RWPE2 (cell line): Measurements from ENCODE around the gene TCEANC2.
A peak's percentile ranks its signal among the peaks of the same experiment; 100 is the strongest.

Source experiments
- ATAC-seq: fragments of 200-7000 bp; cut with Tn5 transposase; 3 replicates; pipeline ENCODE4 v1.9.1; 2021; ENCODE audit warnings: low read depth
- DNase-seq: peaks from one replicate; pipeline ENCODE4 v3.0.0-alpha.2; 2020; ENCODE audit warnings: low spot score
- H3K27ac ChIP-seq: fragments of 450-650 bp; 2 replicates; pipeline ENCODE4 v1.5.1; 2017; ENCODE audit warnings: mild to moderate bottlenecking; ENCODE audit not compliant: poor library complexity, severe bottlenecking
- H3K27me3 ChIP-seq: fragments of 250-450 bp; sonication (Bioruptor Pico); 2 replicates; pipeline ENCODE4 v1.5.1; 2021; ENCODE audit warnings: mild to moderate bottlenecking, moderate library complexity; ENCODE audit not compliant: insufficient read depth, poor library complexity, severe bottlenecking
- H3K36me3 ChIP-seq: fragments of 250-450 bp; sonication (Bioruptor Pico); 2 replicates; pipeline ENCODE4 v1.5.1; 2020; ENCODE audit warnings: low read depth, mild to moderate bottlenecking, moderate library complexity
- H3K4me1 ChIP-seq: fragments of 250-450 bp; sonication (Bioruptor Pico); 2 replicates; pipeline ENCODE4 v1.5.1; 2021; ENCODE audit warnings: mild to moderate bottlenecking, moderate library complexity; ENCODE audit not compliant: insufficient read depth, poor library complexity, severe bottlenecking
- H3K4me3 ChIP-seq: fragments of 250-450 bp; sonication (Bioruptor Pico); 2 replicates; pipeline ENCODE4 v1.5.1; 2021; ENCODE audit warnings: mild to moderate bottlenecking, moderate library complexity; ENCODE audit not compliant: severe bottlenecking
- H3K9me3 ChIP-seq: fragments of 250-450 bp; sonication (Bioruptor Pico); 2 replicates; pipeline ENCODE4 v1.5.1; 2021; ENCODE audit warnings: mild to moderate bottlenecking, moderate library complexity; ENCODE audit not compliant: severe bottlenecking
- CTCF ChIP-seq: fragments of 450-650 bp; IDR thresholded peaks from one replicate; pipeline ENCODE4 v1.5.1; 2017; ENCODE audit warnings: mild to moderate bottlenecking, moderate library complexity; ENCODE audit not compliant: poor library complexity, severe bottlenecking

The TCEANC2 gene

GRCh38 chr1:54012863-54013262 lies 40.5 kb upstream of the TCEANC2 start:
- TF ChIP-seq CTCF: no peak
- Histone ChIP-seq H3K27ac (no peak overlapping the region), H3K4me3 (no peak overlapping the region), H3K4me1 (peaks cover 7% of the 10 kb centered on the region), H3K27me3 (no peaks in the 10 kb centered on the region), H3K9me3 (no peaks in the 10 kb centered on the region), H3K36me3 (no peaks in the 10 kb centered on the region)
- ATAC-seq (no peak), DNase-seq (no peak)

- Histone ChIP-seq H3K36me3 (no peaks in the 10 kb centered on the region), H3K4me3 (no peak overlapping the region), H3K27me3 (no peaks in the 10 kb centered on the region), H3K9me3 (no peaks in the 10 kb centered on the region), H3K27ac (no peak overlapping the region), H3K4me1 (peaks cover 7% of the 10 kb centered on the region)
- no peak for TF ChIP-seq CTCF
- ATAC-seq (no peak), DNase-seq (no peak)
Observed at GRCh38 chr1:54013393-54014008, 39.9 kb upstream of the TCEANC2 start.

DNA sequence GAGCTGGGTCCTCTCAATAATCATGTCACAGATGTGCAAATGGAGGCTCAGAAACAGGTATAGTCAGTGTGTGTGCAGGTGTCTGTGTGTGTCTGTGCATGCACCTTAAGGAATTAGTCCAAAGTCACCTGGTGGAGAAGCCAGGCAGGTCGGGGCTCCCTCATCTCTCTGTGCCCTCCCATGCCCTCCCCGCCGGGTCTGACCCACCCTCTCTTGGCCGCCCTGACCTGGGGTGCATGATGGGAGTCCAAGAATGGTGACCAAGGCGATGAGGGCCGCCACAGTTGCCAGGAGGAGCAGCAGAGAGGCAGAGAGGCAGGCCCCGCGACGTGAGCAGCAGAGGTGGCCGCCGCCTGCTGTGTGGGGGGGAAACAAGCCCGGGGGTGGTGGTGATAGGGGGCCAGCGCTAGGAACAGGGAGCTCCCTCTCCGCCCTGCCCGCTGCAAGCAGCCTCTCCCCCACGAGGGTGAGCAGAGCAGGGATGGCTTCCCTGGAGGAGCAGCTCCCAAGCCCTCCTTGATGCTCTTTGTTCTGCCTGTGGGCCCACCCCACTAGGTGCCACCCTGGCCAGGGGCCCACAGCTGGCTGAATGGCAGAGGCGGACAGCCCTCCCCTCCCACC lies 39.3 kb upstream of the TCEANC2 start:
- no peaks in the 10 kb centered on the region for H3K9me3 ChIP-seq
- no peaks in the 10 kb centered on the region for H3K36me3 ChIP-seq
- H3K27me3 ChIP-seq: no peaks in the 10 kb centered on the region
- TF ChIP-seq CTCF: no peak
- H3K4me3 ChIP-seq: no peak overlapping the region
- no peak for ATAC-seq
- no peak overlapping the region for H3K27ac ChIP-seq
- H3K4me1 ChIP-seq: peaks cover 7% of the 10 kb centered on the region
- no peak for DNase-seq

- no peak overlapping the region for H3K4me3 ChIP-seq
- no peak overlapping the region for H3K27ac ChIP-seq
- no peaks in the 10 kb centered on the region for H3K27me3 ChIP-seq
- H3K9me3 ChIP-seq: no peaks in the 10 kb centered on the region
- H3K36me3 ChIP-seq: no peaks in the 10 kb centered on the region
- ATAC-seq: peak; percentile 85
- no peak for DNase-seq
- TF ChIP-seq CTCF: no peak
- H3K4me1 ChIP-seq: peaks cover 7% of the 10 kb centered on the region
Observed at GRCh38 chr1:54016343-54017282, 36.8 kb upstream of the TCEANC2 start.
